Stimulated activated CD8-positive, alpha-beta memory T cell treated with anti-CD3 and anti-CD28 coated beads, Interleukin-7, amount 100 ng/mL, for 1 hour (primary cell): ENCODE data around the gene COL5A1.

Source experiments
- DNase-seq, 2 donors: peaks; one replicate each; pipeline ENCODE4 v3.0.0-alpha.2; 2020; ENCODE audit warnings: low read depth in 2 of 2

COL5A1 gene

DNA sequence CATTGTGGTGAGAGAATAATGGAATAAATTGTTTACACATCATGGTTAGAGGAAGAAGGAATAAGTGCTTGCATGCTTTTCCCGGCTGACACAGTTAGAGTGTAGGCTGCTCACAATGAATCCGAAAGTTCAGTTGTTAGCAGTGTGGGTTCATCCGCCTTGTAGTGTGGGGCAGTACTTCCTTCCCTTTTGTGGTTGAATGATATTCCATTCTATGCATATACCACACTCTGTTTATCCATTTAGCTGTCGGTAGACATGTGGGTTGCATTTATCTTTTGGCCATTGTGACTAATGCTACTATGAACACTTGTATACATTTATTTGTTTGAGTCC lies 84.0 kb downstream of the COL5A1 start:
- no peak for DNase-seq

DNA sequence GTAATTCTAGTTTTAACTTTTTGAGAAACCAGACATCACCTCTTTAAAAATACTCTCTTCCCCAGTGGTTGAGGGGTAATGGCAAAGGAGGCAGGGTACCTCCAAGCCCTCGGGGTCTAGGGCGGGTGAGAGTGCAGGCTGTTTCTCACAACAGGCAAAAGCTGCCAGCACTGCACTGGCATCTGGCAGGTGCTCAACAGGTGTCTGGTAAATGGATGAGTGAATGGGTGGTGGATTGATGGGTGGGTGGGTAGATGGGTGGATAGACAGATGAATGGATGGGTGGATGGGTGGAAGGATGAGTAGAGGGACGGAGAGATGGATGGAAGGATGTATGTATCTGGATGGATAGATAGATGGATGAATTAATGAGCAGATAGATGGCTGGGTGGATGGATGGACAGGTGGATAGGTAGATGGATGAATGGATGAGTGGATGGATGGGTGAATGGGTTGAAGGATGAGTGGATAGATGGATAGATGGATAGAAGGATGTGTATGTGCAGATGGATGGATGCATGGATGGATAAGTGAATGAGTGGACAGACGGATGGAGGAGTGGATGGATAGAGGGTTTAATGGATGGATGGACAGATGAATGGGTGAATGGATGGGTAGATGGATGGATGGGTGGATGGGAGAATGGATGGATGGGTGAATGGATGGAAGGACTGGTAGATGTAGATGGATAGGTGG lies 84.6 kb downstream of the COL5A1 start:
- DNase-seq = no peak

DNA sequence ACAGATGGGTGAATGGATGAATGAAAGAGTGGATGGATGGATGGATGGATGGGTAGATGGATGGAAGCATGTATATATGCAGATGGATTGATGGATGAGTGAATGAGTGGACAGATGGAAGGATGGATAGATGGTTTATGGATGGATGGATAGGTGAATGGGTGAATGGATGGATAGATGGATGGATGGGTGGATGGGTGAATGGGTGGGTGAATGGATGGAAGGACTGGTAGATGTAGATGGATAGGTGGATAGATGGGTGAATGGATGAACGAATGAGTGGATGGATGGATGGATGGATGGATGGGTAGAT lies 85.1 kb downstream of the COL5A1 start:
- no peak for DNase-seq

DNA sequence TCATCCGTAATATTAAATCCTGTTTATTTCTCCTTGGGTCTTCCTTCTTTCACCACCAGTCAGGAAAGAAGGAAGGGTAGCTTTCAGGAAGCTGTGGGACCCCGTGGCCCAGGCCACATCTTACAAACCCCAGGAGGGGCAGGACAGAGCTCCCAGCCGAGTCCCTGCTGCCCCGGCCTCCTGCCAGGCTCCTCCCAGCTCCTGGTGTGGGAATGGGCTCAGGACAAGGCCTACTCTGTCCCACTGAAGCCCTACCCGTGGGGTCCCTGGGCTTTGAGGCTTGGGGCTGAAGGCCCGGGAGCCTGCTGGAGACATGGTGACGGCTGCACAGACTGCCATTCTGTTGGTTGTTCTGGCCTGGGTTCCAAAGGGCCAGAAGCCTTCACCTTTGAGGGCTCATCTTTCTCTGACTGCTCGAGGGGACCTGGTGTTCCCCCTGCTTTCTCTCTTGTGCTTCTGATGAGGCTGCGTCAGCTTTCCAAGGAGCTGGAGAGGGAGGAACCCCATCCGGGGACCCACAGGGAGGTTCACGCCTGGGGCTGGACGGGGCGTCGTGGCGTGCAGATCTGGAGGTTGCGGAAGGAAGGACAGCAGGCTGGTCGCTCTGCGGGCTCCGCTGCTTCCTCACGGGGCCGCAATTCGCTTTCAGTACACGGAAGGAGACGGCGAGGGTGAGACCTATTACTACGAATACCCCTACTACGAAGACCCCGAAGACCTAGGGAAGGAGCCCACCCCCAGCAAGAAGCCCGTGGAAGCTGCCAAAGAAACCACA lies 86.6 kb downstream of the COL5A1 start:
- DNase-seq = no peak

DNA sequence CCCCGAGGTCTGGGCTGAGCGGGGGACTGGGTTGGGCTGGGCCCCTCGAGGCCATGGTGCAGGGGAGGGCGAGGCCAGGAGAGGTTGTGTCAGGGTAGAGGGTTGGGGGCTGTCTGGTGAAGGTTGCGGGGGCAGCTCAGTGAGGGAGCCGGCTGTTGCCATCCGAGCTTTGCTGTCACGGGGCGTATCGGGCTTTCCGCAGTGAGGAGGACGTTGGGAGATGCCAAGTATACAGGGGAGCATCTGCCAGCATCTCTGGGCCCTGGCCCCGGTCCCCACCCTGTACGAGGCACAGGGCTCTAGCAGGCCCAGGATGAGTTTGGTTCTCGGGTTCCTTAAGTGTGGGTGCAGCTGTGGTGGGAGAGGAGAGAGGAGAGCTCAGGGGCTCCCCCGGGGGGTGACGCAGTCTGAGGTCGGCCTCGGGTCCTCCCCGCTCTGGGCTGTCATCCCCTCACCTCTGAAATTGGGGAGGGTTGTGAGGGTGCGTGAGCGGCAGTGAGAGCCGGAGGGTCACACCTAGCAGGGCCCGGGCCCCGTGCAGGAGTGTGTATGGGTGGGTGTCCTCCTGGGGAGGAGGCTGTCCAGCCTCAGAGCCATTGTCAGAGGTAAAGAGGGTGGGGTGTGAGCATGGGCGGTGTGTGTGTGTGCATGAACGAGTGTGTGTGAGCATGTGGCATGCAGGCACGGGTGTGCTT lies 87.3 kb downstream of the COL5A1 start:
- no peak for DNase-seq

DNA sequence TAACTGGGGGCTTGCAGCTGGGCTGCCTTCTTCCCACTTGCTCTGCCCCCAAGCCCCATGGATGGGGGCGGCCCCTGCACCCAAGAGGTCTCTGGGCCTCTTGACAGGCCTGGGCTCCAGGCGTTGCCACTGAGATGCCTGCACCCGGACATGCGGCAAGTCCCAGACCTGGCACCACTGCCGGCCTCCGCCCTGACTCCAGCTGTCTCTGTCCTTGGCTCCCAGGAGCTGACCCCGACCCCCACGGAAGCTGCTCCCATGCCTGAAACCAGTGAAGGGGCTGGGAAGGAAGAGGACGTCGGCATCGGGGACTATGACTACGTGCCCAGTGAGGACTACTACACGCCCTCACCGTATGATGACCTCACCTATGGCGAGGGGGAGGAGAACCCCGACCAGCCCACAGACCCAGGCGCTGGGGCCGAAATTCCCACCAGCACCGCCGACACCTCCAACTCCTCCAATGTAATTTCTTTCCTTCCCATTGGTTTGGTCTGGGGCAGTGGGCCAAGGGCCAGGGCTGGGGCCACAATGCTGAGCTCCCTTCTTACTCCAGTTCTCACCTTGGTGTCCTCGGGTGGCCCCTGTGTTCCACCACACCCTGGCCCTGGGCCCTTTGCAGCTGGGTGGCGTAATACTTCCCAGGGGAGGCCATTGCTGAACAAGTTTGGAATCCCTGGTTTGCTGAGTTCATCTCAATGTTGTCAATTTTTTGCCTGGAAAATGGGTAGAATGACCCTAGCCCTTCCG lies 88.6 kb downstream of the COL5A1 start:
- DNase-seq = no peak

DNA sequence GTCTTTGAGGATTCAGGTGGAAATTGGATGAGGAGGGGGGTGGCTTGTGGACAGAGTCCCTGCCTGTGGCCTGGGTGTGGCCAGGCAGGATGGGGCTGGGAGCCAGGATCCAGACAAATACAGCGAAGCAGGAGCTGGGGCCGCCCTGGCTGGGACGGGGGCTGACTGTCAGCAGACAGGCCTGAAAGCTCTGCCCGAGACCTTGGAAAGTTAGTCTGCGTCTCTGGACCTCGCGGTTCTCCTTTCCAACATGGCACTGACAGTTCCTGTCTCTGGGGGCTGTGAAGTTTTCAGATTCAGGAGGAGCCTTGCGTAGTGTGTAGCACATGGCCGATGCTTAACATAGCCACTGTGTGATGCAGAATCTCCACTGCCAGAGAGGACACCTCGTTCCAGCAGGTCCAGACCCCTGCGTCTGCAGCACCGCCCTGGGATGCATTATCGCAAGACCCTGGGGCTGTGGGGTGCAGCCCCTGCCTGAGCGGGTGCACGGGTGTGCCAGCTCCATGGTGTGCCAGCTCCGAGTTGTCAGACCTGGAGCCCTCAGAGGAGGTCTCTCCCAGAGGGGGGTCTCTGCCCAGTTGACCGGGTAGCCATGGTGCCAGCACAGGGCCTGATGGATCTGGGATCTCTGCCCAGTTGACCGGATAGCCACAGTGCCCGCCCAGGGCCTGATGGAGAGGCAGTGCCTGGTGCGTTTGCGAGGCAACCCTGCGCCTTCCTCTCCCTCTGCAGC lies 89.3 kb downstream of the COL5A1 start:
- no peak for DNase-seq

DNA sequence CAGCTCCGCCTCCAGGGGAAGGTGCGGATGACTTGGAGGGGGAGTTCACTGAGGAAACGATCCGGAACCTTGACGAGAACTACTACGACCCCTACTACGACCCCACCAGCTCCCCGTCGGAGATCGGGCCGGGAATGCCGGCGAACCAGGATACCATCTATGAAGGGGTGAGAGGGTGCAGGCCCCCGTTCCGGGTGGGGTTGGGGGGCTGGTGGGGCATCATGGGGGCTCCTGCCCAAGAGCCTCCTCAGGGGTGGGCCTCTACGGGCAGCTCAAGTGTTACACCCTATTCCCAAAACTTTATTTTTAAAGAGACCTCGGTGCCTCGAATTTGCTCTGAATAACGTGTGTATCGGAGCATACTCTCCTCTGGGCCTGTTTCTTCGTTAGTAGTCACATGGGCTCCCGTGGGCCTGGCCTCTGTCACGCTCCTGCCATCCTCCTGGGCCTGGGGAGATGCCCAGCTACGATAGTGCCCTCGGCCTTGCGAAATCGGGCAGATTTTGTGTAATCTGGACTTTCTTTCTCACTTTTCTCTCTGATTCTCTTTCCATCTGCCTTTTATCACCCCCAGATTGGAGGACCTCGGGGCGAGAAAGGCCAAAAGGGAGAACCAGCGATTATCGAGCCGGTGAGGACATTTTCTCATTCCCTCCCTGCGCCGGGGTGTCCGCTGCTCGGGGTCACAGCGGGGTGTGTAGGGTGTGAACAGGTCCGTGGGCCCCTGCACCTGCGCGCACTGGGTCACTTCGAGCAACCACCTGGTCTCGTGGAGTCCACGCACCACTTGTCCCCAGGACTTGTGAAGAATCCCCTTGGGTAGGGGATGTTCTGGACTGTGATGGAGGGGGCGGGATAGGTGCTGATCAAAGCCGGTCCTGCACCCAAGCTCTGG lies 90.1 kb downstream of the COL5A1 start:
- DNase-seq = no peak

DNA sequence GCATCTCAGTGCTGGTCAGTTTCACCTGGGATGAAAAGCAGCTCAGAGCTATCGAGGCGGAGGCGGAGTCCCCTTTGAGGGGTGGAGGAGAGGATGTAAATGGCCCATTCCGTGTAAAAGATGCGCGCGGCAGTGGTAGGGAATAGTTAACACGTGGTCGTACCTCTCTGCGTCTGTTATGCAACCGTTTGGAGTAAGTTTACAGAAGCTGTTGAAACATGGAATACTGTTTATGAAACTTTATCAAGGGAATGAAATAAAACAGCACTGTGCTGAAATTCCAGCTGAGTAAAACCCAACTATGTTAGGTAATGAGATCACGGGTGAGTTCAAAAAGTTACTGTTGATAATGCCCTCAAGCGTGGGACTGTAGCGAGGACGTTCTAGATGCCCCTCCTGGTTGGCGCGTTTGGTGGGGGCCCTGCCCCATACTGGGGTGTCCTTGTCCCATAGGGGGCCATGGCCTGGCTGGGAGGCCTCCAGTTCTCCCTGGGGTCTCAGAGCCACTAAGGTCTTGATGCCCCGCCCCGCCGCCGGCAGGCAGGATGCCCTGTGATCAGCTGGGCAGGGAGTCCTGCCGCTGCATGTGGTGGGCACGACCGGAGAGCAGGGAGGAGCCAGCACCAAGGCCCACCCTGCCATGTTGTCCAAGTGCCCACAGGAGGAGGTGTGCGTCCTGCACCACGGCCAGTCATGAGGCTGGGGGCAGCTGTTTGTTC lies 90.9 kb downstream of the COL5A1 start:
- no peak for DNase-seq

DNA sequence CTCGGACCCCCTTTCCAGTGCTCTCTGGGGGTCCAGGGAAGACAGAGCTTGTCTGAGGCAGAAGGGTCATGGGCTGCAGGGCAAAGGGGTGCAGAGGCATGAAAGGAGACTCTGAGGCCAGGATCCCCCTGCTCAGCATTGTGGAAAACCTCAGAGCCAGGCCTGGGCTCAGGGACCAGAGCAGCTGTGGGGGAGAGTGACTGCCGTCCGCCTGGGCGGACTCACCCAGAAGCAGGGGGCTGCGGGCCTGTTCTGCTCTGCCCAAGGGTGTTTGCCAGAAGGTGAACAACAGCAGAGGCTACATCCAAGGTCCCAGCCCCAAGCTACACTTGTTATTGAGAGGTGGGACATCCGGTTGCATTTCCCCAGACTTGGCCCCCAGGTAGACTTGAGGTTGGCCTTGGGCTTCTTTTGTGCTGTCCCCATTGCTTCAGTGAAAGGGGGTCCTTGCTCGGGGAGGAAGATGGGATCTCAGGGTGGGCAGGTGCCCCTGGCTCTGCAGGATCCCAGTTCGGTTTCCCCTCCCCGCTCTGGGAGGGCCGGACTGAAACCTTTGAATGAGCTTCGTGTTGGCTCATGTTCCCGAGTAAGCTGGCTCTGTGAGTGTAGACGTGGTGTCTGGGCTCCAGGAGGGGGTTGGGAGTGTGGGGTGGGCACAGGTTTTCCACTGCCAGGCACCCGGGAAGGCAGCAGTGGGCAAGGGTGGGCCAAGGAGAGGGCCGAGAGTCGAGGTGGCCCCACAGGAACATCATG lies 92.1 kb downstream of the COL5A1 start:
- no peak for DNase-seq

DNA sequence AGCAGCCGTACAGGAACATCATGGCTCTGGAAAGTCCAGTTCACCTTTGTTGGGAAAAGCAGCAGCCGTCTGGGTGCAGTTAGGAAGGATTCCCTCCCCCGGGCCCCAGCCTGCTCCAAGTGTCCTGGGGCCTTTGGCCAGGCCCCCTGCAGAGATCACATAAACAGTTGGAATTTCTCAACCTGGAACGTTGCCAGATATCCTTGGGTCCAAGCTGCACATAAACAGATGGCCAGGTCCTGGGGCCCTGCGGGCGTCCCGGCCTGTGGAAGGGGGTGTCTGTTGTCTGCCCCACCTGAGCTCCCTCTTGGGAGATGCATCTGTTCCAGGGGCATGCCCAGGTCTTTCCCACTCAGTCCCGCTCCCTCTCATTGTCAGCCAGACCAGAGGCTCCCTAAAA lies 92.7 kb downstream of the COL5A1 start:
- DNase-seq = no peak

DNA sequence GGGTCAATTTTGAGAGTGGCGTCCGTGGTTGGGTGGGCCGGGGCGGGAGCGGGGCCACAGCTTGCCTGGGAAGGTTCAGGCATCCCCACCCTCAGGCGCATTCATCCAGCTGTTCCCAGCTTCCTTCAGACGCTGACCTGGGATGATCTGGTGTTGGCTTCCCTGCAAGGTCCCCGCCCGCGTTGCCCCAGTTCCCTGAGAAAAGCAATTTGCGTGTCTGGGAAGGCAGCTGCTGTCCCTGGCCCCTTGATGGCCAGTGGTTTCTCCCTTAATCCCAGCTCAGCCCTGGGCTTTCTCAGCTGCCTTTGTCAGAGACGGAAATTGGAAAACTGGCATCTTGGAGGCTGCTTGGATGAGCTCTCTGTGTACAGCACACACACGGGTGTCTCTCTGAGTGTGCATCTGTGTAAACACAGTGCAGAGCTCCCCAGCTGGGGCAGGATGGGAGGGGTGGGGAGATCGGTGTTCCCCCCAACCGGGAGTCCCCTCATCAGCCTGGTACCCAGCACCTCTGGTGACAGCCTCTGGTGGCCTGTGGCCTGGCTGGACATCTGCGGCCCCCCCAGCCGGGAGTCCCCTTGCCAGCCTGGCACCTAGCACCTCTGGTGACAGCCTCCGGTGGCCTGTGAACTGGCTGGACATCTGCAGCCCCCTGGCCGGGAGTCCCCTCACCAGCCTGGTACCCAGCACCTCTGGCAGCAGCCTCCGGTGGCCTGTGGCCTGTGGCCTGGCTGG lies 94.0 kb downstream of the COL5A1 start:
- no peak for DNase-seq

DNA sequence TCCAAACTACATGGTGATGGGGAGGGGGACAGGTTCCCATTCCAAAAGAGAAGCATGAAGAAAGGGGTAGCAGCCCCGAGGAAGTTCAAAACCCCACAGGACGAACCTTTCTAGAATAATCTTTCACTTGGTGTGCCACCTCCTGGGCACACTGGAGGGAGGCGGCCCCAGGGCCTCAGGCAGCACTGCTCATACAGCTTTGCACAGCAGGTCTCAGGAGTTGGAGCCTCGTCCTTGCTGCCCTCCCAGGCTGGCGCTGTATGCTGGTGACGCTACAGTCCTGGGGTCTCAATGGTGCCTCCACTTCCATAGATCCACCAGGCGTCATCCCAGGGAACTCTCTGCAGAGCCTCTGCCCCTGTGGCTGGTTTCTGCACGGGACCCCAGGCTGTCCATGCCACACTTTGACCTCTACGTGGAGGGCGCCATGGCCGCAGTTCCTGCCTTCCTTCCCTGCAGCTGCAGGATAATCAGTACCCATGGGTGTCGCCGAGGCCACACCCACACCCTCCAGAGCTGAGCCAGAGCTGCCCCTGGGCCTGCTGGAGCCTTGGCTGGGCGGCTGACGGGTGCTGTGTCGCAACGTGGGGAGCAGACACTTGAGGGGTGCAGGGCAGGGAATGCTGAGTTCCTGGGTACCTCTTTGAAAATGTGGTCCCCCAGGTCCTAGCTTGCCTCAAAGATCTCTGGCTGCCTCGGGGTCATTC lies 95.3 kb downstream of the COL5A1 start:
- DNase-seq = no peak

DNA sequence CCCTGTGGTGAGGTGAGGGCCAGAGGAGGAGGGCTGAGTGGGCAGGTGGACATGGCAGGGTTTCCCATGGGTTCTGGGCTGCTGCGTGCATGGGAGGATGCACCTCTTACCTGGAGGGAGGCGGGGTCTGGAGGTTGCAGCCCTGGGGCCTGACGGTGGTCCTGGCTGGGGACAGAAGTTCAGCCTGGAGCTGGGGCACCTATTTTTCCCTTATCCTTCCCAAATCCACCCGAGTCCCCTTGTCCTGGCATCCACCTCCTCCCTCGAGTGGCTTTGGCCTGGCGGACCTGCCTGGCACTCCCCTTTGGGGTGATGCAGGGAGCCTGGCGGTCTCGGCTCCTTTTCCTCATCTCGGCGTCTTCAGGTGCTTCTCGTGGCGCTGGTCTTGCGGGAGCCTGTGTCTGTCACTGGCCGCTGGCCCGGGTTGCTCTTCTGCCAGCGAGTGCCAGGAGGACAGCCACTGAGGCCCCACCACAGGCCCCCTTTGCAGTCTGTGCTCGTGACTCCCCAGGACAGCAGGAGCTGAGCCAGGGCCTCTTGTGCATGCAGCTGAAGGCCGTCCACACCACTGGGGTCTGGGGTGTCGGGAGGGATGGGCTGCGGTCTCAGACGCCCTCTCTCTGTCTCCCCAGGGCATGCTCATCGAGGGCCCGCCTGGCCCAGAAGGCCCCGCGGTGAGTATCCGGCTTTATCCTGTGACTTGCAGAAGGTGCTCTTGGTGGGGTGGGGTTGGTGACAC lies 96.4 kb downstream of the COL5A1 start:
- DNase-seq = no peak

DNA sequence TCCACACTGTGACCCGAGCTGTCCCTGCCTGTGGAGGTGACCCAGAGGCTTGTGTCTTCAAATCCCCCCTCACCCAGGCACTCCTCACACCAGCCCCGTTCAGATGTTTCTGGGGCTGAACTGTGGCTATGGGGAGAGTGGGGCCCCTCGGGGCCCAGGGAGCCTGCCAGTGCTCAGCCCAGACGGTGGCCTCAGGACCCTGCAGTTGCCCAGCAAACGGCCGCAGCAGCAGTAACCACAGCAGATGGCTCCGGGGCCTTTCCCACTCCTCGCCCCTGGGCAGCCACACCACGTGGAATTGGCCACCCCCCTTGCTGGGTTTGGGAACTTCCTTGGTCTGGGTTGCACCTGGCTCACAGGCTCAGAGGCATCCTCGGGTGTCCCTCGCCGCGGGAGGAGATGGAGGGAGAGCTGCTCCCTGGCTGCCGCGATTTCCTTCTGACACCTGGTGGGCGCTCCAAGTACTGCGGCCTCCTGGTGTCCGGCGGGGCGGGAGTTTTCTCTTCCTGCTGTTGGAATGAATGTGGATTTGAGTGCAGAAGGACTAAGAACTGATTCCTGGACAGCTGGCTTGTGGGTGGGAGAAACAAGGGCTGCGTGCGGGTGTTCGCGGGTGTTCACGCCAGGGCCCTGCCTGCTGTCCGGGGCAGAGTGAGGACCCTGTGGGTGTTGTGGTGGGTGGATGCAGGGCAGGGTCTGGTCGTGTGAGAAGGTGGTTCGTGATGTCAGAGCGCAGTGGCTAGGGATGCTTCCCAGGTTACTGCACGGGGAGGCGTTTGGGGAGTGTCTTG lies 97.5 kb downstream of the COL5A1 start:
- peak in 1 of 2 donors; percentile 5 for DNase-seq

DNA sequence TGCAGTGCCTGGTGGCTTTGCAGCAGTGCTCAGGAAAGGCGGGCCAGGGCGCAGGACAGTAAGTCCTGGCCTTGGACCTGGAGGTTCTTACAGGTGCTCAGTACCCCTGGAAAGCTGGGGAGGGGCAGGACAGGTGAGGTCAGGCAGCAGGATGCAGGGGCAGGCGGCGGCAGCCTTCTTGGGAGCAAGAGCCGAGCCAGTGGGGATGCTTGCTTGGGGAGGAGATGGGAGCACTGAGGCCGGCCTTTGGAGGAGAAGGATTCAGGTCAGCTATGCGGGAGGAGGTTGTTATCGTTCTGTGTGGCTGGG lies 98.0 kb downstream of the COL5A1 start:
- no peak for DNase-seq

DNA sequence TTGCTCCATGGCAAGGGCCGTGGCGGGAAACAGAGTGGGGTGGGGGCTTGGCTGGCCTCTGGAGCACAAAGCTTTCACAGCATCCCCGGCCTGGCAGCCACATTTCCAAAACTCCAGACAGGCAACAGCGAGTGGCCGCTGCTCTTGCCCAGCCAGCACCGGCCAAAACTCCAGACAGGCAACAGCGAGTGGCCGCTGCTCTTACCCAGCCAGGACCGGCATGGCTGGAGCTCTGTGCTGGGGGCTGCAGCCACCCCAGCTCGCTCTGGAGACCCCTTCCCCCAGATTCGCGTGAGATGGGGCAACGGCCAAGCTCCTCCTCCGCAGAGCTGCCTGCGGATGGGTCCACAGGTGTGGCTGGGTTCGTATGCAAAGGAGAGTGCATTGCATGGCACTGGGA lies 98.5 kb downstream of the COL5A1 start:
- no peak for DNase-seq
